Cardiac muscle cell (in vitro differentiated cells and primary cell): ENCODE measurements around the gene MANBA. TPM values are rescaled to one million over a fixed set of nuclear protein-coding genes. Genes with fewer than 3 reads are reported as not detected.
A peak's percentile ranks its signal among the peaks of the same experiment; 100 is the strongest.

Experiments
- DNase-seq, 2 donors: peaks; one replicate each; pipeline versions ENCODE4 v3.0.0 to v3.0.0-alpha.2; 2010 to 2017; ENCODE audit warnings: low read depth in 1 of 2, low spot score in 1 of 2
- H3K27ac ChIP-seq: fragments of 200-600 bp; sonication (generic); 2 replicates; pipeline ENCODE4 v1.5.1; 2016
- H3K27me3 ChIP-seq: fragments of 200-600 bp; sonication (generic); 2 replicates; pipeline ENCODE4 v1.6.0; 2016; ENCODE audit warnings: control low read depth
- H3K36me3 ChIP-seq: fragments of 200-600 bp; sonication (generic); 2 replicates; pipeline ENCODE4 v1.5.1; 2016; ENCODE audit warnings: control low read depth
- H3K4me1 ChIP-seq: fragments of 200-600 bp; sonication (generic); 2 replicates; pipeline ENCODE4 v1.8.1; 2017; ENCODE audit warnings: low read depth, mild to moderate bottlenecking, mixed run types
- H3K4me3 ChIP-seq: fragments of 200-600 bp; sonication (generic); 2 replicates; pipeline ENCODE4 v1.5.1; 2016; ENCODE audit warnings: mild to moderate bottlenecking
- H3K9me3 ChIP-seq: fragments of 200-600 bp; sonication (generic); 2 replicates; pipeline ENCODE4 v1.5.1; 2017; ENCODE audit warnings: low read depth, mild to moderate bottlenecking, control low read depth
- polyA plus RNA-seq: library from polyadenylated mRNA; unstranded; fragments of >200 nt; fragmentation: Nextera tagmentation; extraction: Ambion mirVana; gene quantifications from 2 replicates; pipeline ENCODE4 v1.2.1, GENCODE V29; 2016
- total RNA-seq: library from RNA; depleted of rRNA; stranded (reverse); fragments of >200 nt; gene quantifications from 2 replicates; pipeline ENCODE4 v1.2.3, GENCODE V29; 2016
- TF ChIP-seq, protein P1 (sequence below): IDR thresholded peaks from 2 replicates; pipeline ENCODE4 v1.5.1; 2012; ENCODE audit warnings: low read depth, mild to moderate bottlenecking, low read length

MANBA gene
- total and polyA plus RNA-seq, 2 experiments from 2014 or later: 49.5 to 82.3 TPM

DNA sequence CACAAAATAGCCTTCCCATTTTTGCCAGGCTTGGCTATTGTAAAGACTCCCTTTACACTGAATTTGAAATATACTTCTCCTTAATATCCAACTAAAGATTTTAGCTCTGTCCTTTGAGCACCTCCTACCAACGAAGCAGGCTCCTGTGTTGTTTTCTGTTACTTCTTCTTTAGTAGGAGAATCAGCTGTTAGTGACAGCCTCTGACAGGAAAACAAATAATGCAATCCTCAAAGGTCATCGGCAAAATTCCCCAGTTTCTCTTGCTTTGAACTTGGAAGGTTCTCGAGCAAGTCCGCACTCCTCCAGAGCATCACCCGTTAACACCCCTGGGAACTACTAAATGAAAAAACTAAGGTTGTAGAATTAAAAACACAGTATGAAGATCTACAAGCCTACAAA lies 66.9 kb downstream of the MANBA start:
- H3K9me3 ChIP-seq: no peaks in the 10 kb centered on the region
- H3K4me1 ChIP-seq: no peaks in the 10 kb centered on the region
- TF ChIP-seq, protein P1, sequence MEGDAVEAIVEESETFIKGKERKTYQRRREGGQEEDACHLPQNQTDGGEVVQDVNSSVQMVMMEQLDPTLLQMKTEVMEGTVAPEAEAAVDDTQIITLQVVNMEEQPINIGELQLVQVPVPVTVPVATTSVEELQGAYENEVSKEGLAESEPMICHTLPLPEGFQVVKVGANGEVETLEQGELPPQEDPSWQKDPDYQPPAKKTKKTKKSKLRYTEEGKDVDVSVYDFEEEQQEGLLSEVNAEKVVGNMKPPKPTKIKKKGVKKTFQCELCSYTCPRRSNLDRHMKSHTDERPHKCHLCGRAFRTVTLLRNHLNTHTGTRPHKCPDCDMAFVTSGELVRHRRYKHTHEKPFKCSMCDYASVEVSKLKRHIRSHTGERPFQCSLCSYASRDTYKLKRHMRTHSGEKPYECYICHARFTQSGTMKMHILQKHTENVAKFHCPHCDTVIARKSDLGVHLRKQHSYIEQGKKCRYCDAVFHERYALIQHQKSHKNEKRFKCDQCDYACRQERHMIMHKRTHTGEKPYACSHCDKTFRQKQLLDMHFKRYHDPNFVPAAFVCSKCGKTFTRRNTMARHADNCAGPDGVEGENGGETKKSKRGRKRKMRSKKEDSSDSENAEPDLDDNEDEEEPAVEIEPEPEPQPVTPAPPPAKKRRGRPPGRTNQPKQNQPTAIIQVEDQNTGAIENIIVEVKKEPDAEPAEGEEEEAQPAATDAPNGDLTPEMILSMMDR: no peak
- H3K36me3 ChIP-seq: peaks cover 14% of the 10 kb centered on the region
- no peak overlapping the region for H3K4me3 ChIP-seq
- H3K27ac ChIP-seq: no peak overlapping the region
- no peak for DNase-seq
- H3K27me3 ChIP-seq: no peaks in the 10 kb centered on the region

DNA sequence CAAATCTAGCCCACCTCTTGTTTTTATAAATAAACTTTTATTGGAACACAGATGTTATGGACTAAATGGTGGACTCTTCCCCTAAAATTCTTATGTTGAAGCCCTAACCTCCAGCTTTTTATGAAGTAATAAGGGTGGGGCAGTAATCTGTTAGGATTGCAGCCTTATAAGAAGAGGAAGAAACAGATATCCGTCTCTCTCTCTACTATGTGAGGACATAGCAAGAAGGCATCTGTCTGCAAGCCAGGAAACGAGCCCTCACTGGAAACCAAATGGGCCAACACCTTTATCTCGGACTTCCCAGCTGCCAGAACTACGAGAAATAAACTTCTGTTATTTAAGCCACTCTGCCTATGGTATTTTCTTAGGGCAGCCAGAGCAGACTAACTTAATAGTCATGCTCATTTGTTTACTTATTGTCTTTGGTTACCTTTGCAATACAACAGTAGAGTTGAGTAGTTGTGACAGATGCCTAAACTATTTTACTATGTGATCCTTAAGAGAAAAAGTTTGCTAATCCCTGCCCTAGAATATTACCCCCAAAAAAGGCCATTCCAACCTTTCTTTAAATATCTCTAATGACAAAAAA lies 67.4 kb downstream of the MANBA start:
- Histone ChIP-seq H3K27ac (no peak overlapping the region), H3K27me3 (no peaks in the 10 kb centered on the region), H3K4me1 (no peaks in the 10 kb centered on the region), H3K4me3 (no peak overlapping the region), H3K36me3 (peaks cover 14% of the 10 kb centered on the region), H3K9me3 (no peaks in the 10 kb centered on the region)
- no peak for DNase-seq
- TF ChIP-seq, protein P1: no peak

DNA sequence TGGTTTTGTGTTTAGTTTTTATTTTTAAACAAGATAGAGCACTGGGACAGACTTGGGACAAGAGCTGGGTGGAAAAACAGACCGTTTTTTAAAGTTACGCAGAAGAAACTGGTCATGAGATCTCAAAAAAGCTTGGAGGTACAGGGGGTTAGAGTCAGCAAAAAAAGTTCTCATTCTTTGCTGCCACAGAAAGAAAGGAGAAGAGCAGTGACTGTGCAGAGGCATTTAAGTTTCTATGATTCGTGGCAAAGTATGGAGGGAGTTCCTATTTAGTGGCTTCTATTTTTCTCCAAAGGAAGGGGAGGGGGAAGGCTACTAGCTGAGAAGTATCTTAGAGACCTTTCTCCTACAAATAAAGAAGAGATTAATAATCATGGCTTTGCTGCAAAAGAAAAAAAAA lies 68.3 kb downstream of the MANBA start:
- no peaks in the 10 kb centered on the region for H3K27me3 ChIP-seq
- H3K9me3 ChIP-seq: no peaks in the 10 kb centered on the region
- no peaks in the 10 kb centered on the region for H3K4me1 ChIP-seq
- H3K36me3 ChIP-seq: peaks cover 14% of the 10 kb centered on the region
- TF ChIP-seq, protein P1: no peak
- no peak overlapping the region for H3K4me3 ChIP-seq
- DNase-seq: no peak
- H3K27ac ChIP-seq: no peak overlapping the region

DNA sequence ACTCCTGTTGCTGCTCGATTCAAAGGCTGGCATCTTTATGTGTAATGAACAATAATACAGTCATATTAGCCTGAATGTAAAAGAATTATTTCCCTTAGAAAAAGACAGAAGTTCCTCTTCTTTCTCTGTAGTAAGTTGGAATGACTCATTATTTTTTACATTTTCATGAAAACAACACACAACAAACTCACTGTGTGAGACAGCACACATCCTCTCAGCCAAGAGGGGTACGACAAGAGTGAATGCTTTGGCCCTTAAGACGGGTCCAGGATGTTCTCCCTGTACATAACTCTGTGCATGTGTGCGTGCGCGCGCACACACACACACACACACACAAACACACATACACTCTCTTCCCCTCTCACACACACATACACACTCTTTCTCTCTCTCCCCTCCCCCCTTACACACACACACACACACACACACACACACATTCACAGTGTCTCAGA lies 72.8 kb downstream of the MANBA start:
- no peak for DNase-seq
- no peak overlapping the region for H3K4me3 ChIP-seq
- no peak overlapping the region for H3K27ac ChIP-seq
- H3K4me1 ChIP-seq: peaks cover 32% of the 10 kb centered on the region
- H3K36me3 ChIP-seq: peaks cover 5% of the 10 kb centered on the region
- no peaks in the 10 kb centered on the region for H3K9me3 ChIP-seq
- TF ChIP-seq, protein P1: no peak
- no peaks in the 10 kb centered on the region for H3K27me3 ChIP-seq

DNA sequence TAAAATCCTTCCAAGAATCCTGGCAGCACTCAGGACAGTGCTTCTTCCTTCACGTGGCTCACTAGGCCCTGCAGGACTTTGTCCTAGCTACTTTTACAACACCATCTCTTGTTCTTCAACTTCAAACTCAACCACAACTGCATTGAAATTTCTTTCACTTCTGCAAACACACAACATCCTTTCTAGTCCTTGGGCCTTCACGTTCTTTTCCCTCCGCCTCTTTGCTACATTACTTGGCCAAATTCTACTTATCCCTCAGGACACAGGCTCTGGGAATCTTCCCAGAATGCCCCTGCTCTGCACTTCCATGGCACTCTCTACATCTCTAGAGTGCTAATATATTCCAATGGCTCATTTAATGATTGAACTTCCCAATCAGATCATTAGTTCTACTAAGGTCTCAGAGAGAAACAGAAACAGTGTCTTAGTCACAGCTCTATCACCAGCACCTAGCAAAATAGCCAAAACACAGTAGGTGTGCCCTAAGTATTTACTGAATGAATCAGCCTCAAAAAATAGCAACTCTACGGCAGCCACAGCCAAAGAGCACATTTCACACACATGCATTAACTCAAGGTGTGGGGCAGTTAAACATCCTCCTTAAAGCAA lies 73.3 kb downstream of the MANBA start:
- Histone ChIP-seq H3K27me3 (no peaks in the 10 kb centered on the region), H3K36me3 (peaks cover 5% of the 10 kb centered on the region), H3K27ac (peak overlapping the region; percentile 82), H3K4me1 (peaks cover 32% of the 10 kb centered on the region), H3K9me3 (no peaks in the 10 kb centered on the region), H3K4me3 (no peak overlapping the region)
- TF ChIP-seq, protein P1: no peak
- no peak for DNase-seq
